Neuronal stem cell (in vitro differentiated cells): ENCODE data around the gene PARP3.

Experiments
- DNase-seq: peaks from one replicate; pipeline ENCODE4 v3.0.0-alpha.2; 2013; ENCODE audit warnings: low spot score
- H2AFZ ChIP-seq: one replicate; pipeline ENCODE4 v1.6.1; 2013; ENCODE audit warnings: mild to moderate bottlenecking, low read length, inconsistent platforms
- H2AK5ac ChIP-seq: 2 replicates; pipeline ENCODE4 v1.6.1; 2013; ENCODE audit warnings: low read depth, mild to moderate bottlenecking, inconsistent platforms, low read length, moderate library complexity, mixed read lengths
- H2BK120ac ChIP-seq: 2 replicates; pipeline ENCODE4 v1.6.1; 2013; ENCODE audit warnings: low read depth, mild to moderate bottlenecking, inconsistent platforms, low read length, moderate library complexity, mixed read lengths
- H2BK12ac ChIP-seq: one replicate; pipeline ENCODE4 v1.6.1; 2013; ENCODE audit warnings: low read length, inconsistent platforms
- H2BK15ac ChIP-seq: 2 replicates; pipeline ENCODE4 v1.6.1; 2013; ENCODE audit warnings: mild to moderate bottlenecking, low read length, inconsistent platforms, mixed read lengths
- H2BK5ac ChIP-seq: one replicate; pipeline ENCODE4 v1.6.1; 2013; ENCODE audit warnings: inconsistent platforms, mild to moderate bottlenecking, low read length, moderate library complexity
- H3K14ac ChIP-seq: one replicate; pipeline ENCODE4 v1.6.1; 2013; ENCODE audit warnings: low read length, inconsistent platforms
- H3K18ac ChIP-seq: 2 replicates; pipeline ENCODE4 v1.6.1; 2013; ENCODE audit warnings: low read length, inconsistent platforms
- H3K23ac ChIP-seq: 2 replicates; pipeline ENCODE4 v1.6.1; 2013; ENCODE audit warnings: low read depth, mild to moderate bottlenecking, mixed read lengths, low read length, inconsistent platforms; ENCODE audit not compliant: poor library complexity
- H3K27ac ChIP-seq: replicated peaks from 3 replicates; pipeline ENCODE4 v1.5.1; 2013; ENCODE audit warnings: low read length, inconsistent platforms
- H3K27me3 ChIP-seq, 3 experiments: 2 replicates each; pipeline ENCODE4 v1.6.1; 2013; ENCODE audit warnings: low read length in 3 of 3, mild to moderate bottlenecking in 2 of 3, inconsistent platforms in 1 of 3, low read depth in 1 of 3, mixed read lengths in 1 of 3, moderate library complexity in 1 of 3; ENCODE audit not compliant: control insufficient read depth in 3 of 3, insufficient read depth in 3 of 3
- H3K36me3 ChIP-seq, 2 donors: replicated peaks in 1 of 2; 2 replicates each; pipeline ENCODE4 v1.6.1; 2013; ENCODE audit warnings: low read length in 2 of 2; ENCODE audit not compliant: control insufficient read depth in 2 of 2, insufficient read depth in 2 of 2
- H3K4ac ChIP-seq: 2 replicates; pipeline ENCODE4 v1.6.1; 2013; ENCODE audit warnings: inconsistent platforms, mild to moderate bottlenecking, low read length, moderate library complexity
- H3K4me1 ChIP-seq, 2 donors: 1 replicate in 1 of 2; 2 replicates in 1 of 2; pipeline ENCODE4 v1.6.1; 2013; ENCODE audit warnings: low read length in 2 of 2, low read depth in 1 of 2; ENCODE audit not compliant: control insufficient read depth in 2 of 2, insufficient read depth in 1 of 2
- H3K4me2 ChIP-seq: one replicate; pipeline ENCODE4 v1.6.1; 2013; ENCODE audit warnings: mild to moderate bottlenecking, low read length, inconsistent platforms; ENCODE audit not compliant: insufficient read depth, poor library complexity, severe bottlenecking
- H3K4me3 ChIP-seq, 2 donors: 2 replicates each; pipeline ENCODE4 v1.5.1; 2013; ENCODE audit warnings: low read length in 2 of 2, mild to moderate bottlenecking in 2 of 2, inconsistent platforms in 1 of 2, moderate library complexity in 1 of 2
- H3K79me1 ChIP-seq: one replicate; pipeline ENCODE4 v1.6.1; 2013; ENCODE audit warnings: low read depth, mild to moderate bottlenecking, inconsistent platforms, low read length, moderate library complexity
- H3K9ac ChIP-seq: one replicate; pipeline ENCODE4 v1.6.1; 2013; ENCODE audit warnings: mild to moderate bottlenecking, low read depth, low read length, inconsistent platforms; ENCODE audit not compliant: poor library complexity
- H3K9me3 ChIP-seq, 2 donors: replicated peaks in 1 of 2; 2 replicates each; pipeline versions ENCODE3 to v1.6.1; 2013; ENCODE audit warnings: low read length in 2 of 2, mild to moderate bottlenecking in 2 of 2, inconsistent platforms in 1 of 2, low read depth in 1 of 2, mixed read lengths in 1 of 2, moderate library complexity in 1 of 2; ENCODE audit not compliant: control insufficient read depth in 2 of 2, insufficient read depth in 1 of 2
- H4K8ac ChIP-seq: one replicate; pipeline ENCODE4 v1.6.1; 2013; ENCODE audit warnings: low read depth, mild to moderate bottlenecking, inconsistent platforms, low read length, moderate library complexity
- H4K91ac ChIP-seq: one replicate; pipeline ENCODE4 v1.6.1; 2013; ENCODE audit warnings: low read length, low read depth, mild to moderate bottlenecking, inconsistent platforms; ENCODE audit not compliant: poor library complexity
- WGBS, 2 donors: extraction: QIAGEN DNeasy Blood & Tissue Kit; methylation state at CpG; one replicate each; pipeline ENCODE4 v1.1.7; 2013; ENCODE audit warnings: missing lambda C conversion rate in 2 of 2, mixed read lengths in 1 of 2; ENCODE audit not compliant: insufficient read length in 2 of 2, insufficient replicate concordance in 1 of 2; ENCODE audit errors: extremely low coverage in 2 of 2; 5-methylcytosine and 5-hydroxymethylcytosine counted together

The PARP3 gene

DNA sequence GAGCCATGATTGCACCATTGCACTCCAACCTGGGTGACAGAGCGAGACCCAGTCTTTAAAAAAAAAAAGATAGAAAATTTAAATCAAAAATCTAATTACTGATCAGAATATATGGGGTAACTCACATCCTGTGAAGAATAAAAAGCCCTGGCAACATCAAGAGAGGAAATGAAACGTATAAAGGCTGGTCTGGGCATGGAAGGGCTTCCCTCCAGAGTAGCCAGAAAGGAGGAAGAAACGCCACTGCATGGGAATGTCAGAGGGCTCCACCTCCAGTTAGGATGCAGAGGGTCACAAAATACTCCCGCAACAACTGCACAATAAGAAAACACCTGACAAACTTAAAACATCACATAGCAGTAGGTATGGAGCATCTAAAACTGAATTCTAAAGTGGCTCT is 34.1 kb upstream of the PARP3 start:
- Histone ChIP-seq H4K91ac (no peak overlapping the region), H3K79me1 (no peaks in the 10 kb centered on the region), H3K4me2 (no peak overlapping the region), H2BK120ac (no peak overlapping the region), H2BK15ac (no peak overlapping the region), H3K4me1 (no peaks in the 10 kb centered on the region), H3K4me3 (no peak overlapping the region), H3K9ac (no peak overlapping the region), H4K8ac (no peak overlapping the region), H3K23ac (no peak overlapping the region), H3K27me3 (no peaks in the 10 kb centered on the region), H3K18ac (no peak overlapping the region), H2AFZ (no peak overlapping the region), H3K36me3 (no peaks in the 10 kb centered on the region), H3K4ac (no peak overlapping the region), H3K9me3 (peaks cover 0 to 4% of the 10 kb centered on the region in 2 donors), H2BK5ac (no peak overlapping the region), H2BK12ac (no peak overlapping the region), H3K14ac (no peak overlapping the region), H3K27ac (no peak overlapping the region), H2AK5ac (no peak overlapping the region)
- WGBS, 2 donors: no CpG with 5 or more reads among the region's 4 CpGs
- DNase-seq: no peak

DNA sequence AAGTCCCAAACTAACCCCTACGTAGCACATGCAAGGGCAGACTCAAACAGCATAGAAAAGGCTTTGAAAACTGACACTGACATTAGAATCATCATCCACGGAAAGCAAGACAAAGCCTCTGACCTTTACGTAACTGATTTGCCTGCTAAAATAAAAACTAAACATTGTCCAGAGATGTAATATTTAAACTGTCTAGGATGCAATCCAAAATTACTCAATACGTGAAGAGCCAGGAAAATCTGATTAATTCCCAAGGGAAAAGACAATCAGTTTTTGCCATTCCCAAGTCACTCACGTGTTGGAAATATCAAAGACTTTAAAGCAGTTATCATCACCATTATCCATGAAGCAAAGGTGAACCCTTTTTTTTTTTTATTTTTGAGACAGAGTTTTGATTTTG is 25.7 kb upstream of the PARP3 start:
- Histone ChIP-seq H3K27me3 (no peaks in the 10 kb centered on the region), H3K18ac (no peak overlapping the region), H3K27ac (no peak overlapping the region), H3K4ac (no peak overlapping the region), H2BK5ac (no peak overlapping the region), H3K4me2 (no peak overlapping the region), H3K9me3 (no peaks in the 10 kb centered on the region), H3K14ac (no peak overlapping the region), H4K91ac (no peak overlapping the region), H3K79me1 (no peaks in the 10 kb centered on the region), H2BK12ac (no peak overlapping the region), H3K36me3 (no peaks in the 10 kb centered on the region), H3K4me1 (no peaks in the 10 kb centered on the region), H4K8ac (no peak overlapping the region), H2BK120ac (no peak overlapping the region), H2AFZ (no peak overlapping the region), H2BK15ac (no peak overlapping the region), H3K23ac (no peak overlapping the region), H2AK5ac (no peak overlapping the region), H3K9ac (no peak overlapping the region), H3K4me3 (no peak overlapping the region)
- no peak for DNase-seq
- WGBS, 2 donors: no CpG with 5 or more reads among the region's 5 CpGs

DNA sequence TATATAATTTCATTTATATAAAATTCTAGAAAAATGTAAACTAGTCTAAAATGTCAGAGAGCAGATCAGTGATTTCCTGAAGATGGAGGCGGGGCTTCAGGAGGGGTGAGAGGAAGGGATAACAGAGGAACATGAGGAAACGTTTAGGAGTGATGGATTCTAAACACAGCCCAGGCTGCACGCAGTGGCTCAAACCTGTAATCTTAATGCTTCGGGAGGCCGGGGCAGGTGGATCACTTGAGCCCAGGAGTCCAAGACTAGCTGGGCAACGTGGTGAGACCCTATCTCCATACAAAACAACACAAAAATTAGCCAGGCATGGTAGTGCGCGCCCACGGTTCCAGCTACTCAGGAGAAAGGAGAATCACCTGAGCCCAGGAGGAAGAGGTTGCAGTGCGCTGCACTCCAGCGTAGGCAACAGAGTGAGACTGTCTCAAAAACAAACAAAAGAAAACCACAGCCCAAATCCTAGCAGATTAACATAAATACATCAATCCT is 21.0 kb upstream of the PARP3 start:
- no peaks in the 10 kb centered on the region for H3K36me3 ChIP-seq
- H2AK5ac ChIP-seq: no peak overlapping the region
- H2BK12ac ChIP-seq: no peak overlapping the region
- H3K9ac ChIP-seq: no peak overlapping the region
- no peaks in the 10 kb centered on the region for H3K27me3 ChIP-seq
- no CpG with 5 or more reads among the region's 11 CpGs for WGBS, 2 donors
- no peak overlapping the region for H3K4ac ChIP-seq
- H2BK15ac ChIP-seq: no peak overlapping the region
- H3K18ac ChIP-seq: no peak overlapping the region
- H4K91ac ChIP-seq: no peak overlapping the region
- no peaks in the 10 kb centered on the region for H3K4me1 ChIP-seq
- no peak for DNase-seq
- H2BK5ac ChIP-seq: no peak overlapping the region
- H3K9me3 ChIP-seq: no peaks in the 10 kb centered on the region
- H3K4me2 ChIP-seq: no peak overlapping the region
- no peak overlapping the region for H3K14ac ChIP-seq
- no peak overlapping the region for H4K8ac ChIP-seq
- no peak overlapping the region for H2AFZ ChIP-seq
- H3K79me1 ChIP-seq: no peaks in the 10 kb centered on the region
- no peak overlapping the region for H3K27ac ChIP-seq
- H3K4me3 ChIP-seq: no peak overlapping the region
- H3K23ac ChIP-seq: no peak overlapping the region
- H2BK120ac ChIP-seq: no peak overlapping the region

DNA sequence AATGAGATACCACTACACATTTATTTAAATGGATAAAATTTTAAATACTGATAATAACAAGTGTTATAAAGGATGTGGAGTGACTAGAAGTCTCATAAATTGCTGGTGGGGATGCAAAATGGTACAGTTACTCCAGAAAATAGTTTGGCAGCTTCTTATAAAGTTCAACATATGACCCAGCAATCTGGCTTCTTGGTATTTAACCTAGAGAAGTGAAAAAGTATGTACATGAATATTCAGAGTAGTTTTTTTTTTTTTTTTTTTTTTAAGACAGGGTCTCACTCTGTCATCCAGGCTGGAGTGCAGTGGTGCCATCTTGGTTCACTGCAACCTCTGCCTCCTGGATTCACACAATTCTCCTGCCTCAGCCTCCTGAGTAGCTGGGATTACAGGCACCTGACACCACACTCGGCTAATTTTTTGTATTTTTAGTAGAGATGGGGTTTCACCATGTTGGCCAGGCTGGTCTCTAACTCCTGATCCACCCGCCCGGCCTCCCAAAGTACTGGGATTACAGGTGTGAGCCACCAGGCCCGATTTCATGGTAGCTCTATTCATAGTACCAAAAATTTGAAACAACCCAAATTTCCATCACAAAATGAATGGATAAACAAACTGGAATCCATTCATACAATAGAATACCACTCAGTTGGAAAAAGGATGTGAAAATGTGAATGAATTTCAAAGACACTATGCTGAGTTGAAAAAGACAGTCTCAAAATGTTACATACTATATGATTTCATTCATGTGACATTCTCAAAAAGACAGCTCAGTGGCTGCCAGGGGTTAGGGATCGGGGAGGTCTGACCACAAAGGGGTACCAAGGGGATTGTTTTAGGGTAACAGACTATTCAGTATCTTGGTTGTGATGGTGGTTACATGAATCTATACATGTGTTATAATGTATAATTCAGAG is 14.8 kb upstream of the PARP3 start:
- no peak overlapping the region for H4K8ac ChIP-seq
- no peak overlapping the region for H3K23ac ChIP-seq
- no peaks in the 10 kb centered on the region for H3K27me3 ChIP-seq
- H3K79me1 ChIP-seq: peaks cover 3% of the 10 kb centered on the region
- H3K36me3 ChIP-seq: peaks cover 6 to 9% of the 10 kb centered on the region in 2 donors
- no peaks in the 10 kb centered on the region for H3K4me1 ChIP-seq
- H3K9me3 ChIP-seq: no peaks in the 10 kb centered on the region
- H3K14ac ChIP-seq: no peak overlapping the region
- H3K4me3 ChIP-seq: no peak overlapping the region
- H3K4me2 ChIP-seq: no peak overlapping the region
- no peak overlapping the region for H4K91ac ChIP-seq
- H2BK120ac ChIP-seq: no peak overlapping the region
- H3K9ac ChIP-seq: no peak overlapping the region
- no CpG with 5 or more reads among the region's 5 CpGs for WGBS, 2 donors
- no peak overlapping the region for H3K18ac ChIP-seq
- no peak overlapping the region for H2AK5ac ChIP-seq
- H2BK5ac ChIP-seq: no peak overlapping the region
- DNase-seq: no peak
- H2BK15ac ChIP-seq: no peak overlapping the region
- H3K4ac ChIP-seq: no peak overlapping the region
- H3K27ac ChIP-seq: no peak overlapping the region
- H2AFZ ChIP-seq: no peak overlapping the region
- no peak overlapping the region for H2BK12ac ChIP-seq
